ENCODE measurements around the gene ANKRD23.

The ANKRD23 gene

GRCh38 chr2:96856776-96857666 is 13.2 kb upstream of the ANKRD23 start:
- peak overlapping the region; percentile 48 to 84 (median 76) for H3K9ac ChIP-seq (ENCODE audit: low read length in 5 of 5)
- H3K36me3 ChIP-seq (ENCODE audit: control insufficient read depth in 5 of 5, insufficient read depth in 5 of 5, low read length in 5 of 5): peaks cover 3 to 35% (median 34%) of the 10 kb centered on the region in 5 donors
- peak overlapping the region; percentile 16 for H3K27ac ChIP-seq (ENCODE audit: low read depth, low read length)
- no peaks in the 10 kb centered on the region for H3K9me3 ChIP-seq (ENCODE audit: control insufficient read depth in 5 of 5, low read length in 5 of 5)
- peaks cover 0 to 3% (median 0%) of the 10 kb centered on the region in 5 donors for H3K27me3 ChIP-seq (ENCODE audit: control insufficient read depth in 5 of 5, insufficient read depth in 4 of 5, low read length in 5 of 5)
- H3K4me3 ChIP-seq (ENCODE audit: low read depth in 1 of 5, low read length in 5 of 5): peak overlapping the region; percentile 59 to 81 (median 73)
- peaks cover 8 to 38% (median 28%) of the 10 kb centered on the region in 5 donors for H3K4me1 ChIP-seq (ENCODE audit: control insufficient read depth in 5 of 5, insufficient read depth in 5 of 5, low read length in 5 of 5)

GRCh38 chr2:96853321-96853720 is 9.5 kb upstream of the ANKRD23 start:
- Histone ChIP-seq H3K4me3 (ENCODE audit: low read depth in 1 of 5, low read length in 5 of 5) (no peak overlapping the region), H3K9me3 (ENCODE audit: control insufficient read depth in 5 of 5, low read length in 5 of 5) (no peaks in the 10 kb centered on the region), H3K27ac (ENCODE audit: low read depth, low read length) (no peak overlapping the region), H3K27me3 (ENCODE audit: control insufficient read depth in 5 of 5, insufficient read depth in 4 of 5, low read length in 5 of 5) (no peaks in the 10 kb centered on the region), H3K9ac (ENCODE audit: low read length in 5 of 5) (no peak overlapping the region), H3K4me1 (ENCODE audit: control insufficient read depth in 5 of 5, insufficient read depth in 5 of 5, low read length in 5 of 5) (peaks cover 4 to 18% (median 14%) of the 10 kb centered on the region in 5 donors), H3K36me3 (ENCODE audit: control insufficient read depth in 5 of 5, insufficient read depth in 5 of 5, low read length in 5 of 5) (peaks cover 3 to 36% (median 32%) of the 10 kb centered on the region in 5 donors)

- peaks cover 3 to 43% (median 36%) of the 10 kb centered on the region in 5 donors for H3K36me3 ChIP-seq (ENCODE audit: control insufficient read depth in 5 of 5, insufficient read depth in 5 of 5, low read length in 5 of 5)
- H3K27me3 ChIP-seq (ENCODE audit: control insufficient read depth in 5 of 5, insufficient read depth in 4 of 5, low read length in 5 of 5): no peaks in the 10 kb centered on the region
- H3K4me3 ChIP-seq (ENCODE audit: low read depth in 1 of 5, low read length in 5 of 5): no peak overlapping the region
- peaks cover 4 to 14% (median 13%) of the 10 kb centered on the region in 5 donors for H3K4me1 ChIP-seq (ENCODE audit: control insufficient read depth in 5 of 5, insufficient read depth in 5 of 5, low read length in 5 of 5)
- H3K9ac ChIP-seq (ENCODE audit: low read length in 5 of 5): no peak overlapping the region
- no peaks in the 10 kb centered on the region for H3K9me3 ChIP-seq (ENCODE audit: control insufficient read depth in 5 of 5, low read length in 5 of 5)
- no peak overlapping the region for H3K27ac ChIP-seq (ENCODE audit: low read depth, low read length)
Observed at GRCh38 chr2:96852667-96853066, 8.8 kb upstream of the ANKRD23 start.

GRCh38 chr2:96848264-96848663 is 4.4 kb upstream of the ANKRD23 start:
- H3K9me3 ChIP-seq (ENCODE audit: control insufficient read depth in 5 of 5, low read length in 5 of 5): no peaks in the 10 kb centered on the region
- no peak overlapping the region for H3K27ac ChIP-seq (ENCODE audit: low read depth, low read length)
- H3K4me3 ChIP-seq (ENCODE audit: low read depth in 1 of 5, low read length in 5 of 5): no peak overlapping the region
- no peak overlapping the region for H3K9ac ChIP-seq (ENCODE audit: low read length in 5 of 5)
- peaks cover 3 to 45% (median 42%) of the 10 kb centered on the region in 5 donors for H3K36me3 ChIP-seq (ENCODE audit: control insufficient read depth in 5 of 5, insufficient read depth in 5 of 5, low read length in 5 of 5)
- H3K4me1 ChIP-seq (ENCODE audit: control insufficient read depth in 5 of 5, insufficient read depth in 5 of 5, low read length in 5 of 5): no peaks in the 10 kb centered on the region
- H3K27me3 ChIP-seq (ENCODE audit: control insufficient read depth in 5 of 5, insufficient read depth in 4 of 5, low read length in 5 of 5): no peaks in the 10 kb centered on the region

- peaks cover 0 to 38% (median 35%) of the 10 kb centered on the region in 5 donors for H3K36me3 ChIP-seq (ENCODE audit: control insufficient read depth in 5 of 5, insufficient read depth in 5 of 5, low read length in 5 of 5)
- no peak overlapping the region for H3K27ac ChIP-seq (ENCODE audit: low read depth, low read length)
- H3K9ac ChIP-seq (ENCODE audit: low read length in 5 of 5): no peak overlapping the region
- no peaks in the 10 kb centered on the region for H3K9me3 ChIP-seq (ENCODE audit: control insufficient read depth in 5 of 5, low read length in 5 of 5)
- H3K4me3 ChIP-seq (ENCODE audit: low read depth in 1 of 5, low read length in 5 of 5): no peak overlapping the region
- H3K4me1 ChIP-seq (ENCODE audit: control insufficient read depth in 5 of 5, insufficient read depth in 5 of 5, low read length in 5 of 5): no peaks in the 10 kb centered on the region
- no peaks in the 10 kb centered on the region for H3K27me3 ChIP-seq (ENCODE audit: control insufficient read depth in 5 of 5, insufficient read depth in 4 of 5, low read length in 5 of 5)
Observed at GRCh38 chr2:96847586-96847985, 3.8 kb upstream of the ANKRD23 start.

GRCh38 chr2:96846825-96847224 is 3.0 kb upstream of the ANKRD23 start:
- Histone ChIP-seq H3K9ac (ENCODE audit: low read length in 5 of 5) (no peak overlapping the region), H3K4me1 (ENCODE audit: control insufficient read depth in 5 of 5, insufficient read depth in 5 of 5, low read length in 5 of 5) (no peaks in the 10 kb centered on the region), H3K27ac (ENCODE audit: low read depth, low read length) (no peak overlapping the region), H3K9me3 (ENCODE audit: control insufficient read depth in 5 of 5, low read length in 5 of 5) (no peaks in the 10 kb centered on the region), H3K27me3 (ENCODE audit: control insufficient read depth in 5 of 5, insufficient read depth in 4 of 5, low read length in 5 of 5) (no peaks in the 10 kb centered on the region), H3K36me3 (ENCODE audit: control insufficient read depth in 5 of 5, insufficient read depth in 5 of 5, low read length in 5 of 5) (peaks cover 0 to 34% (median 34%) of the 10 kb centered on the region in 5 donors), H3K4me3 (ENCODE audit: low read depth in 1 of 5, low read length in 5 of 5) (no peak overlapping the region)

- no peak overlapping the region for H3K27ac ChIP-seq (ENCODE audit: low read depth, low read length)
- H3K27me3 ChIP-seq (ENCODE audit: control insufficient read depth in 5 of 5, insufficient read depth in 4 of 5, low read length in 5 of 5): no peaks in the 10 kb centered on the region
- H3K9me3 ChIP-seq (ENCODE audit: control insufficient read depth in 5 of 5, low read length in 5 of 5): no peaks in the 10 kb centered on the region
- no peak overlapping the region for H3K4me3 ChIP-seq (ENCODE audit: low read depth in 1 of 5, low read length in 5 of 5)
- peaks cover 0 to 5% (median 4%) of the 10 kb centered on the region in 5 donors for H3K4me1 ChIP-seq (ENCODE audit: control insufficient read depth in 5 of 5, insufficient read depth in 5 of 5, low read length in 5 of 5)
- peaks cover 0 to 32% (median 18%) of the 10 kb centered on the region in 5 donors for H3K36me3 ChIP-seq (ENCODE audit: control insufficient read depth in 5 of 5, insufficient read depth in 5 of 5, low read length in 5 of 5)
- no peak overlapping the region for H3K9ac ChIP-seq (ENCODE audit: low read length in 5 of 5)
Observed at GRCh38 chr2:96844405-96844808, 586 bp upstream of the ANKRD23 start.

GRCh38 chr2:96842600-96842999 is 1.2 kb downstream of the ANKRD23 start:
- Histone ChIP-seq H3K9me3 (ENCODE audit: control insufficient read depth in 5 of 5, low read length in 5 of 5) (no peaks in the 10 kb centered on the region), H3K4me1 (ENCODE audit: control insufficient read depth in 5 of 5, insufficient read depth in 5 of 5, low read length in 5 of 5) (peaks cover 0 to 11% (median 8%) of the 10 kb centered on the region in 5 donors), H3K36me3 (ENCODE audit: control insufficient read depth in 5 of 5, insufficient read depth in 5 of 5, low read length in 5 of 5) (peaks cover 0 to 27% (median 18%) of the 10 kb centered on the region in 5 donors), H3K27me3 (ENCODE audit: control insufficient read depth in 5 of 5, insufficient read depth in 4 of 5, low read length in 5 of 5) (no peaks in the 10 kb centered on the region), H3K4me3 (ENCODE audit: low read depth in 1 of 5, low read length in 5 of 5) (no peak overlapping the region), H3K9ac (ENCODE audit: low read length in 5 of 5) (no peak overlapping the region), H3K27ac (ENCODE audit: low read depth, low read length) (no peak overlapping the region)

- no peak overlapping the region for H3K27ac ChIP-seq (ENCODE audit: low read depth, low read length)
- H3K9ac ChIP-seq (ENCODE audit: low read length in 5 of 5): no peak overlapping the region
- no peaks in the 10 kb centered on the region for H3K27me3 ChIP-seq (ENCODE audit: control insufficient read depth in 5 of 5, insufficient read depth in 4 of 5, low read length in 5 of 5)
- no peak overlapping the region for H3K4me3 ChIP-seq (ENCODE audit: low read depth in 1 of 5, low read length in 5 of 5)
- H3K36me3 ChIP-seq (ENCODE audit: control insufficient read depth in 5 of 5, insufficient read depth in 5 of 5, low read length in 5 of 5): peaks cover 2 to 26% (median 15%) of the 10 kb centered on the region in 5 donors
- peaks cover 0 to 11% (median 8%) of the 10 kb centered on the region in 5 donors for H3K4me1 ChIP-seq (ENCODE audit: control insufficient read depth in 5 of 5, insufficient read depth in 5 of 5, low read length in 5 of 5)
- no peaks in the 10 kb centered on the region for H3K9me3 ChIP-seq (ENCODE audit: control insufficient read depth in 5 of 5, low read length in 5 of 5)
Observed at GRCh38 chr2:96841701-96842495, 1.9 kb downstream of the ANKRD23 start.
